Trophoblast cell (in vitro differentiated cells and primary cell): Measurements from ENCODE around the gene DAZAP2.
"Not testable (repeated sequence)": the region's sequence is repeated elsewhere in the genome, so short reads cannot be mapped to it uniquely, and the experiment has no call there.

Experiments
- DNase-seq, 2 donors: peaks; one replicate each; pipeline ENCODE4 v3.0.0-alpha.2; 2016
- H2AFZ ChIP-seq: 2 replicates; pipeline ENCODE4 v1.6.1; 2013; ENCODE audit warnings: low read length, moderate library complexity, mild to moderate bottlenecking; ENCODE audit not compliant: insufficient read depth, poor library complexity
- H2AK5ac ChIP-seq: 2 replicates; pipeline ENCODE4 v1.6.1; 2013; ENCODE audit warnings: mild to moderate bottlenecking, low read length
- H2BK120ac ChIP-seq: 2 replicates; pipeline ENCODE4 v1.6.1; 2013; ENCODE audit warnings: low read length, mild to moderate bottlenecking, moderate library complexity; ENCODE audit not compliant: insufficient read depth, poor library complexity
- H2BK12ac ChIP-seq: 2 replicates; pipeline ENCODE4 v1.6.1; 2013; ENCODE audit warnings: mild to moderate bottlenecking, low read length, moderate library complexity
- H2BK5ac ChIP-seq: 2 replicates; pipeline ENCODE4 v1.6.1; 2013; ENCODE audit warnings: low read length, low read depth, moderate library complexity, mild to moderate bottlenecking; ENCODE audit not compliant: poor library complexity
- H3K14ac ChIP-seq: 2 replicates; pipeline ENCODE4 v1.6.1; 2013; ENCODE audit warnings: mild to moderate bottlenecking, low read length
- H3K18ac ChIP-seq: 2 replicates; pipeline ENCODE4 v1.6.1; 2013; ENCODE audit warnings: mild to moderate bottlenecking, low read length
- H3K23ac ChIP-seq: 2 replicates; pipeline ENCODE4 v1.6.1; 2013; ENCODE audit warnings: low read length
- H3K27ac ChIP-seq: 2 replicates; pipeline ENCODE4 v1.5.1; 2013; ENCODE audit warnings: low read depth, mild to moderate bottlenecking, inconsistent platforms, low read length, moderate library complexity
- H3K27me3 ChIP-seq: 2 replicates; pipeline ENCODE4 v1.6.1; 2013; ENCODE audit warnings: inconsistent platforms, mild to moderate bottlenecking, low read length, moderate library complexity; ENCODE audit not compliant: insufficient read depth
- H3K36me3 ChIP-seq, 2 experiments: 1 replicate in 1 of 2; 2 replicates in 1 of 2; pipeline ENCODE4 v1.6.1; 2013; ENCODE audit warnings: low read length in 2 of 2, mild to moderate bottlenecking in 2 of 2, moderate library complexity in 1 of 2; ENCODE audit not compliant: insufficient read depth in 2 of 2, control insufficient read depth in 1 of 2
- H3K4ac ChIP-seq: 2 replicates; pipeline ENCODE4 v1.6.1; 2013; ENCODE audit warnings: low read depth, mild to moderate bottlenecking, low read length, moderate library complexity
- H3K4me1 ChIP-seq, 2 experiments: 1 replicate in 1 of 2; 2 replicates in 1 of 2; pipeline ENCODE4 v1.6.1; 2013; ENCODE audit warnings: low read length in 2 of 2, mild to moderate bottlenecking in 2 of 2, moderate library complexity in 1 of 2; ENCODE audit not compliant: insufficient read depth in 2 of 2, control insufficient read depth in 1 of 2
- H3K4me2 ChIP-seq: 2 replicates; pipeline ENCODE4 v1.6.1; 2013; ENCODE audit warnings: inconsistent platforms, mild to moderate bottlenecking, low read length, moderate library complexity
- H3K4me3 ChIP-seq: 2 replicates; pipeline ENCODE4 v1.5.1; 2013; ENCODE audit warnings: mild to moderate bottlenecking, low read depth, low read length, inconsistent platforms
- H3K79me1 ChIP-seq: one replicate; pipeline ENCODE4 v1.6.1; 2013; ENCODE audit warnings: low read length
- H3K79me2 ChIP-seq: 2 replicates; pipeline ENCODE4 v1.6.1; 2013; ENCODE audit warnings: low read length, mild to moderate bottlenecking; ENCODE audit not compliant: control insufficient read depth, insufficient read depth, poor library complexity
- H3K9ac ChIP-seq: 2 replicates; pipeline ENCODE4 v1.6.1; 2013; ENCODE audit warnings: mild to moderate bottlenecking, low read length
- H3K9me3 ChIP-seq: 2 replicates; pipeline ENCODE4 v1.6.1; 2013; ENCODE audit warnings: low read depth, mild to moderate bottlenecking, control low read depth, inconsistent platforms, low read length; ENCODE audit not compliant: insufficient read depth
- H4K12ac ChIP-seq: 2 replicates; pipeline ENCODE4 v1.6.1; 2013; ENCODE audit warnings: low read depth, mild to moderate bottlenecking, low read length, moderate library complexity
- H4K8ac ChIP-seq: 2 replicates; pipeline ENCODE4 v1.6.1; 2013; ENCODE audit warnings: low read depth, mild to moderate bottlenecking, low read length, moderate library complexity
- H4K91ac ChIP-seq: one replicate; pipeline ENCODE4 v1.6.1; 2013; ENCODE audit warnings: low read depth, mild to moderate bottlenecking, low read length, moderate library complexity
- WGBS: extraction: QIAGEN DNeasy Blood & Tissue Kit; methylation state at CpG from one replicate; pipeline ENCODE4 v1.1.7; 2013; ENCODE audit warnings: missing lambda C conversion rate; ENCODE audit not compliant: insufficient read length, insufficient coverage; ENCODE audit errors: extremely low coverage; 5-methylcytosine and 5-hydroxymethylcytosine counted together

DAZAP2 gene

DNA sequence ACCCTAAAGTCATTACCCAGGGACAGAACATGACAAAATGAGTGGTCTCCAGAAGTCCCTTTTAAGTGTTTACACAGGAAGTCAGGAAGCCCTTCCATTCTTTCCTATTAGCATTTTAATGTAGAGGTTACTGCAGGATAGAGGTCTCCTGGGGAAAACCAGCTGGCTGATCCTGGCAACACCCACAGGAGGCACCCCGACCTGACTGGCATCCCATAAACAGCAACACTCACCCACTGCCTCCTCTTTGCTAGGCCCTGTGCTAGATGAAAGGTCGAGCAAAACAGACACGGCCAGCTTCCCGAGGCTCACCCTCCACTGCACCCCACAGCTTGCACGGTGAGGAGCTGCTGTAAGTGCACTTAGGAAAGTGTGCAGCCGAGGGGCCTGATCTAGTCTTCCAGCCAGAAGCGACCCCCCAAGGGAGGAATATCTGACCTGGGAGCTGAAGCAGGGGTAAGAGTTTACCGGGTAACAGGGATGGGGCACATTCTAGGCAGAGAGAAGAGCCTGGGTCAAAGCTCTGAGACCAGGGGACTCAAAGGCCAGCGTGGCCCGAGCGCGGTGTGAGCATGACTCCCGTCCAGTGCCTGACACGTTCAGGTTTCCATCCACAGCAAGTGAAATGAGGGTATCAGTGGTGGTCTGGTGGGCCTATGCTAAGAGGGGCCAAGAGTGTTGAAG lies 9.0 kb downstream of the DAZAP2 start:
- Histone ChIP-seq H3K4me1 (peaks cover 0 to 2% of the 10 kb centered on the region in 2 experiments), H3K4ac (no peak overlapping the region), H3K79me1 (no peaks in the 10 kb centered on the region), H2BK5ac (no peak overlapping the region), H2AK5ac (no peak overlapping the region), H2BK120ac (no peak overlapping the region), H3K27me3 (no peaks in the 10 kb centered on the region), H4K8ac (no peak overlapping the region), H3K27ac (no peak overlapping the region), H3K18ac (no peak overlapping the region), H3K79me2 (no peaks in the 10 kb centered on the region), H3K9me3 (peaks cover 1% of the 10 kb centered on the region), H3K14ac (no peak overlapping the region), H4K12ac (no peak overlapping the region), H3K9ac (no peak overlapping the region), H2BK12ac (no peak overlapping the region), H4K91ac (no peak overlapping the region), H3K4me3 (no peak overlapping the region), H3K23ac (no peak overlapping the region), H2AFZ (no peak overlapping the region), H3K36me3 (peaks cover 17 to 28% of the 10 kb centered on the region in 2 experiments), H3K4me2 (no peak overlapping the region)
- DNase-seq = no peak
- WGBS = no CpG with 5 or more reads among the region's 14 CpGs

DNA sequence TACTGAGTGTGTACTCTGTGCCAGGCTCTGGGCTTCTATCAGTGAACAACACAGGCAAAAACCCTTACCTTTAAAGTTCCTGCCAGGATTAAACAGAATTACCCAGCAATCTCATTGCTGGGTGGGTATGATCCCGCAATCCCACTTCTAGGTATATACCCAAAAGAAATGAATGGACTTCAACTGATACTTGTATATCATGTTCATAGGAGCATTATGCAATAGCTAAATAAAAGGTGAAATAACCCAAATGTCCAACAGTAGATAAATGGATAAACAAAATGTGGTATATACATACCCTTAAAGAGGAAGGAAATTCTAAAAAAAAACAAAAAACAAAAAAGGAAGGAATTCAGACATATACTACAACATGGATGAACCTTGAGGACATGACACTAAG lies 14.7 kb downstream of the DAZAP2 start:
- H3K79me2 ChIP-seq = no peaks in the 10 kb centered on the region
- H2BK120ac ChIP-seq = no peak overlapping the region
- H3K4me2 ChIP-seq = no peak overlapping the region
- no peak overlapping the region for H3K27ac ChIP-seq
- no peak overlapping the region for H4K91ac ChIP-seq
- no peak overlapping the region for H2AK5ac ChIP-seq
- H2BK5ac ChIP-seq = no peak overlapping the region
- H3K9me3 ChIP-seq = peaks cover 1% of the 10 kb centered on the region
- no peaks in the 10 kb centered on the region for H3K27me3 ChIP-seq
- H3K23ac ChIP-seq = no peak overlapping the region
- DNase-seq = no peak
- no peak overlapping the region for H3K4me3 ChIP-seq
- no peak overlapping the region for H4K12ac ChIP-seq
- no peak overlapping the region for H3K4ac ChIP-seq
- H3K14ac ChIP-seq = no peak overlapping the region
- no peak overlapping the region for H2AFZ ChIP-seq
- H3K36me3 ChIP-seq = peaks cover 13 to 16% of the 10 kb centered on the region in 2 experiments
- H3K79me1 ChIP-seq = no peaks in the 10 kb centered on the region
- no CpG with 5 or more reads among the region's 1 CpG for WGBS
- peaks cover 2 to 8% of the 10 kb centered on the region in 2 experiments for H3K4me1 ChIP-seq
- H4K8ac ChIP-seq = no peak overlapping the region
- no peak overlapping the region for H2BK12ac ChIP-seq
- H3K9ac ChIP-seq = no peak overlapping the region
- no peak overlapping the region for H3K18ac ChIP-seq

DNA sequence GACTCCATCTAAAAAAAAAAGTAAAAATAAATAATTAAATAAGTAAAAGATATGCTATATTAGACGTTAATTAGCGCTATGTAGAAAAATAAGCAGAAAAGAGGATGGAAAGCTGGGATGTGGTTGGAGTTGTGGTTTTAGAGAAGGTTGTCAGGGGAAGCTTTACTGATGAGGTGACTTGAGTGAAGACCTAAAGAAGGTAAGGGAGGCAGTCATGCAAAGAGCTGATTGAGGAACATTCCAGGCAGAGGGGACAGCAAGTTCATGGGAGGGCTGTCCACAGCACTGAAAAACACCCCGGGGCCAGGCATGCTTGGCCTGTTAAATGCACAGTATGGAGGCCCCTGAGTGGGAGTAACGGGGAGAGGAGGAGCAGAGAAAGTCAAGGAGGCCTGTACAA lies 15.9 kb downstream of the DAZAP2 start:
- Histone ChIP-seq H3K36me3 (peaks cover 11 to 13% of the 10 kb centered on the region in 2 experiments), H3K4me1 (peaks cover 2 to 8% of the 10 kb centered on the region in 2 experiments), H4K12ac (no peak overlapping the region), H3K14ac (no peak overlapping the region), H3K9me3 (no peaks in the 10 kb centered on the region), H2BK5ac (no peak overlapping the region), H2BK12ac (no peak overlapping the region), H3K27ac (no peak overlapping the region), H3K18ac (no peak overlapping the region), H3K9ac (no peak overlapping the region), H3K4me3 (no peak overlapping the region), H2AFZ (no peak overlapping the region), H4K91ac (no peak overlapping the region), H4K8ac (no peak overlapping the region), H3K79me1 (no peaks in the 10 kb centered on the region), H3K79me2 (no peaks in the 10 kb centered on the region), H3K4ac (no peak overlapping the region), H3K27me3 (no peaks in the 10 kb centered on the region), H3K4me2 (no peak overlapping the region), H2BK120ac (no peak overlapping the region), H2AK5ac (no peak overlapping the region), H3K23ac (no peak overlapping the region)
- WGBS = 100% methylated on average over 2 of the region's 4 CpGs
- no peak for DNase-seq

- H3K4me1 ChIP-seq, H3K9me3 ChIP-seq, H3K4me2 ChIP-seq, DNase-seq, H3K9ac ChIP-seq, H3K27ac ChIP-seq, H2BK120ac ChIP-seq, H3K79me1 ChIP-seq, H3K23ac ChIP-seq, H4K12ac ChIP-seq, H2AFZ ChIP-seq, H3K27me3 ChIP-seq, H4K8ac ChIP-seq, H3K4ac ChIP-seq, H3K14ac ChIP-seq, H2BK12ac ChIP-seq, H3K79me2 ChIP-seq, H2BK5ac ChIP-seq, H3K18ac ChIP-seq, H2AK5ac ChIP-seq, H4K91ac ChIP-seq, H3K4me3 ChIP-seq: not testable (repeated sequence)
- peaks cover 8 to 16% of the 10 kb centered on the region in 2 experiments for H3K36me3 ChIP-seq
- WGBS = no CpG with 5 or more reads among the region's 1 CpG
Observed at GRCh38 chr12:51259600-51259999, 21.0 kb downstream of the DAZAP2 start.
